ENCODE measurements around the gene PTPRG.

- TF ChIP-seq CTCF (IDR thresholded peaks at IDR 0.05; ENCODE audit: low read depth, low read length) (no peak), EZH2phosphoT487 (IDR thresholded peaks at IDR 0.05; ENCODE audit: low read depth) (no peak)
These were observed 271.2 kb downstream of the PTPRG start for GRCh38 chr3:61832375-61833229.

Data from OCI-LY3 (cell line).